GM10266 (cell line): ENCODE measurements around the gene DMXL2.

Source experiments
- DNase-seq: peaks from one replicate; pipeline ENCODE4 v3.0.0; 2012; ENCODE audit errors: extremely low spot score
- TF ChIP-seq, protein P1 (sequence below): IDR thresholded peaks from 2 replicates; pipeline ENCODE4 v1.5.1; 2012; ENCODE audit warnings: mild to moderate bottlenecking, low read depth; ENCODE audit not compliant: control insufficient read depth, insufficient read depth; ENCODE audit errors: missing control alignments

DMXL2 gene

DNA sequence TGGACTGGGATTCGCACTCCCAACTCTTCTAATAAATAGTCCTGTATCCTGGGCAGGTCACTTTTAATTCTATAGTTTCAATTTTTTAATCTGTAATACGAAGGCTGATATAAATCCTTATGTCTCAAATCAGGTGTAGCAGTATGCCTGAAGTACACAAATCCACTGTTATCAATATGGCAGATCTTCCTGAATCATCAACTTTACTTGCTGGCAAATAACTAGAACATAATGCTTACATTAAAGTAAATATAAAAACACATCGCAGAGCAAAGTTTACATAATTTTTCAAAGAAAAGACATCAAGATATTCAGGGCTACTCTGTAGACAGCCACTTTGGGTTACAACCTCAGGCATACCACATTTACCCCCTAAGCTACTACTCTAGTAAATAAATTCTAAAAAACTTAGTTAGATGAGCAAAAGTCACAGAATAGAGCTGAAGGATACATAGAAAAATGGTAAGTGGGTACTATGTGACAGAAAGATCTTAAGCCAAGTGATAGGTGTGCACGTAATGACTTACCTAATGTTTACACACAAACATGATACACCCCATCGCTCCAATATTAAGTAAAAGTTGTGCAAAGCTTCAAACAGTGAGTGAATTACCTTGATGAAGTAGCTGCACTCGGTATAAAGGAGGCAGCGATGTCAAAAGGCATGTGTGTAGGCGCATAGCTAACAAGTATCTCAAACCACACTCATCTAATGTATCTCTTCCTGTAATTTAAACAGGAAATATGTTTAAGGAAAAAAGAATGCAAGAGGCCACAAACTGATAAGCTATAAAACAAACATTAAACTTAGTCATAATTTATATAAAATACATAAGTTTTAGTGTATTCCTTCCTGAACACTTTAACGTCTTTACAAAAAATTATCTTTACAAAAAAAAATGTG is 127.9 kb downstream of the DMXL2 start:
- no peak for DNase-seq
- TF ChIP-seq, protein P1, sequence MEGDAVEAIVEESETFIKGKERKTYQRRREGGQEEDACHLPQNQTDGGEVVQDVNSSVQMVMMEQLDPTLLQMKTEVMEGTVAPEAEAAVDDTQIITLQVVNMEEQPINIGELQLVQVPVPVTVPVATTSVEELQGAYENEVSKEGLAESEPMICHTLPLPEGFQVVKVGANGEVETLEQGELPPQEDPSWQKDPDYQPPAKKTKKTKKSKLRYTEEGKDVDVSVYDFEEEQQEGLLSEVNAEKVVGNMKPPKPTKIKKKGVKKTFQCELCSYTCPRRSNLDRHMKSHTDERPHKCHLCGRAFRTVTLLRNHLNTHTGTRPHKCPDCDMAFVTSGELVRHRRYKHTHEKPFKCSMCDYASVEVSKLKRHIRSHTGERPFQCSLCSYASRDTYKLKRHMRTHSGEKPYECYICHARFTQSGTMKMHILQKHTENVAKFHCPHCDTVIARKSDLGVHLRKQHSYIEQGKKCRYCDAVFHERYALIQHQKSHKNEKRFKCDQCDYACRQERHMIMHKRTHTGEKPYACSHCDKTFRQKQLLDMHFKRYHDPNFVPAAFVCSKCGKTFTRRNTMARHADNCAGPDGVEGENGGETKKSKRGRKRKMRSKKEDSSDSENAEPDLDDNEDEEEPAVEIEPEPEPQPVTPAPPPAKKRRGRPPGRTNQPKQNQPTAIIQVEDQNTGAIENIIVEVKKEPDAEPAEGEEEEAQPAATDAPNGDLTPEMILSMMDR: no peak

DNA sequence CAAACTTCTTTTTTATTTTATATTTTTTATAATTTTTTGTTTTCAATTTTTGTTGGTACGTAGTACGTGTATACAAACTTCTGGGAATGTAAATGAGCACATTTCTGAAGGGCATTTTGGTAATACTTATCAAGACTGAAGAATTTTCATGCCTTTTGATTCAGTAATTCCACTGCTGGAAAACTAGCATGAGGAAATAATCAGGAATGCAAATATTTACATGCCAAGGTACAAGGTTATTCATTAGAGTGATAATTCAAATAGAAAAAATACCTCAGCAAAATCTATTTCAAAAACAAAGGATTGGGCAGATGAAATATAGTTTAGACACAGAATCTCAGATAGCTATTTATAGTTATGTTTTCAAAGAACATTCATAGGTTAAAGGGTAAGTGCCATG is 128.7 kb downstream of the DMXL2 start:
- no peak for DNase-seq
- TF ChIP-seq, protein P1: no peak

DNA sequence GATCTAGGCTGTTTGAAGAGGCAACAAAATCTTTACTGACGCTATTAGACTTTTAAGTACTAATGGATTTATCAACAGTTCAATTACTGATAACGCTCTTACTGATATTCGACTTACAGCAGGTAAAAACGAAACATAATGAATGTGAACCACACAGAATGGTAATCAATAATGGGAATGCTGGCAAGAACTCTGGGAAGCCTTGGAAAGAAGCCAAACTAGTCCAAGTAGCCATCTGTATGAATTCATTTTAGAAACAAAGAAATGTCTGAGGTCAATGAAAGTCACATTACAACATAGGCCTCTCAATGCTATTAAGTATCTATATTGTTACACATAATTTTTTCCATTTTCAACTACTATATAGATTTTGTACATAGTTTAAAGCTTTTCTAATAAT is 130.0 kb downstream of the DMXL2 start:
- TF ChIP-seq, protein P1: no peak
- DNase-seq: no peak

DNA sequence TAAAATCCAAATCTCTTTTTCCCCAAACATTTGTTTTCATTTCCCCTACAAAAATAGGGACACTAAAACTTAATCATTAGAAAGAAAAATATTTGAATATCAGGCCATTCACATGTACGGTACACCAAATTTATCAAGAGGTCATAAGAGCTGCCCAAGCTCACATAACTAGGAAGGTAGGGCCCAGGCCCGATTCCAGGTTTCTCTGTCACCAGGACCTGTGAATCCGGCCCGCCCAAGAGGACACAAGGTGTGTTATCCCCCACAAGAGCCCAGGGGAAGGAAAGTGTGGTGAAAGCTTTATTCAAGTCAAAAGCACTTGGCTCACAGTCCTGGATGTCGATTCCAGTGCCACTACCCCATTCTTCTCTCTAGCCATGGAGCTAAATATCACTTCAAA is 130.6 kb downstream of the DMXL2 start:
- TF ChIP-seq, protein P1: no peak
- DNase-seq: no peak

DNA sequence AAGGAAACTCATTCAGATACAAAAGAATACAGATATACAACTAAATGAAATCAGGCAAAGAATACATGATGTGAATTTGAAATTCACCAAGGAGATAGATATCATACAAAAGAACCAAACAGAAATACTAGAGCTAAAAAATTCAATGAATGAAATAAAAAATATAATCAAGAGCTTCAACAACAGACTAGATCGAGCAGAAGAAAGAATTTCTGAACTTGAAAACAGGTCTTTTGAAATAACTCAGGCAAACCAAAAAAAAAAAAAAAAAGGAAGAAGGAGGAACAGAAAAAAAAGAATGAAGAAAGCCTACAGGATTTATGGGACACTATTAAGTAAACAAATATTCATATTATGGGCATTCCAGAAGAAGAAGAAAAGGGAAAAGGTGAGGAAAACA is 137.8 kb downstream of the DMXL2 start:
- no peak for DNase-seq
- TF ChIP-seq, protein P1: no peak

DNA sequence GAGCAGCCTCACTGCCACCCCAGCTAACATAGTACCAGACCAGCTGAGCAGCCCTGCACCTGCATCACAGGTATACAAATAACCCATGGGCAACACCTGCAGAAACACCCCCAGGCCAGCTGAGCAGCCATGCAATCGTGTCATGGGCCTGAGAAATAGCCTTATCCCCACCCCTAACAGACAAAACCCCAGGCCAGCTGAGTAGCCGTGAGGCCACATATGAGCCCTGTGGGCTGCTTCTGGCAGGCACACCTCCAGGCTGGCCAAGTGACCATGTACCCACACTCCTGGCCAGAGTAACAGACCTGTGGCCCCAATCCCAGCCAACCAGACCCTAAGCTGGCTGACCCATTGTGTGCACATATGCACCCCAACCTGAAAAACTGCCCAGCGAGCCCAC is 138.6 kb downstream of the DMXL2 start:
- no peak for DNase-seq
- TF ChIP-seq, protein P1: no peak

DNA sequence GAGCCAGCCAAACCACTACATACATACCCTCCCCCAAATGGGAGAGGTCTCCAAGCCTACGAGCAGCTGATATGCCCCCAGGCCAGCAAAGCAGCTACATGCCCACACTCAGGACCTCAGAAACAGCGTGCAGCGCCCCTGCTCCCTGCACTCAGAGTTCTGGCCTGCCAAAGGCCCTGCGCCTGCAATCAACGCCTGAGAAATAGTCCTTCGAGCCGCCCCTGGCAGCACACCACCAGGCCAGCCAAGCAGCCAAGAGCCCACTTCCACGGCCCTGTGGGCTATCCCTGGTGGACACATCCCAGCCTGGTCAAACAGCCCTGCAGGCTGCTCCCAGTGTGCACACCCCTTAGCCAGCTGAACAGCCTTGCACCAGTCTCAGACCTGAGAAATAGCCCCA is 139.1 kb downstream of the DMXL2 start:
- DNase-seq: no peak
- TF ChIP-seq, protein P1: no peak
